SK-N-SH treated with all-trans-retinoic acid at 6 μM for 48 hours (cell line): Measurements from ENCODE around the gene STX1B.

Experiments used
- ATAC-seq: fragments of 200-7000 bp; cut with Tn5 transposase; 3 replicates; pipeline ENCODE4 v1.9.1; 2020; ENCODE audit warnings: mild to moderate bottlenecking, moderate library complexity
- ARNTL ChIP-seq: fragments of 450-650 bp; formaldehyde crosslinking; IDR thresholded peaks from 2 replicates; pipeline ENCODE4 v1.5.0; 2020; ENCODE audit warnings: low read depth, mild to moderate bottlenecking, moderate library complexity, borderline replicate concordance
- CREB5 ChIP-seq: fragments of 250-450 bp; sonication (Bioruptor Pico); IDR thresholded peaks from 2 replicates; pipeline ENCODE4 v1.5.1; 2020; ENCODE audit warnings: low read depth, mild to moderate bottlenecking, moderate library complexity
- CSRNP3 ChIP-seq: fragments of 250-450 bp; sonication (Bioruptor Pico); IDR thresholded peaks from 2 replicates; pipeline ENCODE4 v1.5.1; 2021; ENCODE audit warnings: mild to moderate bottlenecking, moderate library complexity
- GLIS3 ChIP-seq: fragments of 250-450 bp; sonication (Bioruptor Pico); IDR thresholded peaks from 2 replicates; pipeline ENCODE4 v1.5.0; 2020; ENCODE audit warnings: mild to moderate bottlenecking, moderate library complexity
- ISL1 ChIP-seq: fragments of 250-450 bp; sonication (Bioruptor Pico); IDR thresholded peaks from 2 replicates; pipeline ENCODE4 v2.1.2; 2022; ENCODE audit warnings: mild to moderate bottlenecking, moderate library complexity
- OSR1 ChIP-seq: fragments of 250-450 bp; sonication (Bioruptor Pico); IDR thresholded peaks from 2 replicates; pipeline ENCODE4 v1.8.0; 2022; ENCODE audit warnings: moderate library complexity, mild to moderate bottlenecking, inconsistent platforms
- PATZ1 ChIP-seq: fragments of 250-450 bp; sonication (Bioruptor Pico); IDR thresholded peaks from 2 replicates; pipeline ENCODE4 v1.8.0; 2020; ENCODE audit warnings: mild to moderate bottlenecking, moderate library complexity, borderline replicate concordance
- POU6F1 ChIP-seq: fragments of 250-450 bp; sonication (Bioruptor Pico); IDR thresholded peaks from 2 replicates; pipeline ENCODE4 v1.8.0; 2021; ENCODE audit warnings: low read depth, mild to moderate bottlenecking, moderate library complexity, borderline replicate concordance
- PPARA ChIP-seq: fragments of 250-450 bp; sonication (Bioruptor Pico); IDR thresholded peaks from 2 replicates; pipeline ENCODE4 v1.5.0; 2020; ENCODE audit warnings: mild to moderate bottlenecking, borderline replicate concordance
- RARB ChIP-seq: fragments of 250-450 bp; sonication (Bioruptor Pico); IDR thresholded peaks from 2 replicates; pipeline ENCODE4 v1.8.0; 2021; ENCODE audit warnings: mild to moderate bottlenecking, moderate library complexity
- SNAI2 ChIP-seq: fragments of 250-450 bp; sonication (Bioruptor Pico); IDR thresholded peaks from 2 replicates; pipeline ENCODE4 v1.5.0; 2020; ENCODE audit warnings: mild to moderate bottlenecking, moderate library complexity
- TCF4 ChIP-seq: fragments of 250-450 bp; sonication (Bioruptor Pico); IDR thresholded peaks from 2 replicates; pipeline ENCODE4 v1.8.0; 2021; ENCODE audit warnings: mild to moderate bottlenecking, moderate library complexity, borderline replicate concordance
- TOX ChIP-seq: fragments of 250-450 bp; sonication (Bioruptor Pico); IDR thresholded peaks from 2 replicates; pipeline ENCODE4 v1.8.0; 2021; ENCODE audit warnings: mild to moderate bottlenecking, moderate library complexity, borderline replicate concordance
- TSHZ2 ChIP-seq: fragments of 250-450 bp; sonication (Bioruptor Pico); IDR thresholded peaks from 2 replicates; pipeline ENCODE4 v1.5.0; 2020; ENCODE audit warnings: mild to moderate bottlenecking, moderate library complexity
- ZC3H10 ChIP-seq: fragments of 250-450 bp; sonication (Bioruptor Pico); IDR thresholded peaks from 2 replicates; pipeline ENCODE4 v1.5.1; 2021; ENCODE audit warnings: mild to moderate bottlenecking, moderate library complexity
- ZFP30 ChIP-seq: fragments of 450-650 bp; formaldehyde crosslinking; IDR thresholded peaks from 2 replicates; pipeline ENCODE4 v1.5.0; 2022; ENCODE audit warnings: mild to moderate bottlenecking, moderate library complexity
- ZNF565 ChIP-seq: fragments of 450-650 bp; formaldehyde crosslinking; conservative IDR thresholded peaks from 2 replicates; pipeline ENCODE4 v1.5.0; 2020; ENCODE audit warnings: low read depth, mild to moderate bottlenecking, moderate library complexity
- ZNF70 ChIP-seq: fragments of 450-650 bp; formaldehyde crosslinking; IDR thresholded peaks from 2 replicates; pipeline ENCODE4 v1.5.0; 2020; ENCODE audit warnings: mild to moderate bottlenecking, moderate library complexity
- ZNF8 ChIP-seq: fragments of 450-650 bp; formaldehyde crosslinking; IDR thresholded peaks from 2 replicates; pipeline ENCODE4 v1.5.0; 2020; ENCODE audit warnings: mild to moderate bottlenecking, moderate library complexity

Gene STX1B

GRCh38 chr16:30971298-30971697, 39.1 kb downstream of the STX1B start:
- no peak for ATAC-seq
- TF ChIP-seq ZNF8 (CRISPR knock-in tag) (no peak), ZNF70 (CRISPR knock-in tag) (no peak), ARNTL (CRISPR knock-in tag) (no peak), ZC3H10 (CRISPR knock-in tag) (no peak), ZFP30 (CRISPR knock-in tag) (no peak), TOX (CRISPR knock-in tag) (no peak), POU6F1 (no peak), GLIS3 (CRISPR knock-in tag) (no peak), CREB5 (no peak), ISL1 (CRISPR knock-in tag) (no peak), OSR1 (CRISPR knock-in tag) (no peak), PATZ1 (CRISPR knock-in tag) (no peak), SNAI2 (no peak), ZNF565 (no peak), PPARA (CRISPR knock-in tag) (no peak), TCF4 (CRISPR knock-in tag) (no peak), RARB (CRISPR knock-in tag) (no peak), CSRNP3 (CRISPR knock-in tag) (no peak), TSHZ2 (CRISPR knock-in tag) (no peak)
- TF ChIP-seq, all 23 proteins: peak for 0

- TF ChIP-seq PPARA (CRISPR knock-in tag) (no peak), ISL1 (CRISPR knock-in tag) (no peak), TSHZ2 (CRISPR knock-in tag) (no peak)
- TF ChIP-seq, all 23 proteins: peak for 0
- ATAC-seq: no peak
Measured at GRCh38 chr16:30969246-30969842, 41.1 kb downstream of the STX1B start.
